GM21825 (cell line): ENCODE results near the gene SYVN1.
A peak's percentile ranks its signal among the peaks of the same experiment; 100 is the strongest.
"Not testable (repeated sequence)": the region's sequence is repeated elsewhere in the genome, so short reads cannot be mapped to it uniquely, and the experiment has no call there.

Source experiments
- ATAC-seq: cut with Tn5 transposase; IDR thresholded peaks from one replicate; pipeline ENCODE4 v1.9.1; 2021; ENCODE audit warnings: mild to moderate bottlenecking, moderate library complexity; ENCODE audit not compliant: unreplicated experiment

The SYVN1 gene

DNA sequence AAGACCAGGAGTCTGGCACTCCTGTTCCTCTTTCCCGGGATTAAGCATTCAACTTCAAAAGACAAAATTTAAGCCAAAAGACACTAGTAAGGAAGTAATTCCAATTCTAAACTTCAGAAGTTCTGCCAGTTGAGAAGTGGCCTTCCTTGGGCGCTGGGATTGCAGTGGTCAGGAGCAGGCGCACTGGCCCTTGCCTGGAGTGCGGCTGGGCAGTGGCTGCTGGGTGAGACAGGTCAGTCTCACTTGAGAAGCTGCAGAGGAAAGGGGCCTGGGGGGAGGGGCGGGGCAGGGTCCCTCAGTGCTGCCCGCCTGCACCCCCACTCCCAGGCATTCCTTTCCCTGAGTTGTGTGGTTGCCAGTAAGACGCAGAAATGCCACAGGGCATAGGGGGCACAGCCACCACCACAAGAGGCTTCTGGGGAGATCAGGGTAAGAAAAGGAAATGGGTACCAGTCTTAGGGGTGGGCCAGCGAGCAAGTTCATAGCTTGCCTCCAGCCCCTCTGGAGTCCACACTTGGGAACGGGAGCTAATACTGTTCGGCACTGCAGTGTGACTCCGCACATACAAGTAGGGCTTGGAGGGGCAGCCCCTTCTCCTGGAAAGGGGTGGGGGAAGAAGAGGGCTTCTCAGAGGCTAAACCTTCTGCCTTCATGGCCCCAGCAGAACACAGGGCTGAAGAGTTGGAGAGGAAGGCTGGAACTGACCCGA lies 6.7 kb downstream of the SYVN1 start:
- no peak for ATAC-seq

DNA sequence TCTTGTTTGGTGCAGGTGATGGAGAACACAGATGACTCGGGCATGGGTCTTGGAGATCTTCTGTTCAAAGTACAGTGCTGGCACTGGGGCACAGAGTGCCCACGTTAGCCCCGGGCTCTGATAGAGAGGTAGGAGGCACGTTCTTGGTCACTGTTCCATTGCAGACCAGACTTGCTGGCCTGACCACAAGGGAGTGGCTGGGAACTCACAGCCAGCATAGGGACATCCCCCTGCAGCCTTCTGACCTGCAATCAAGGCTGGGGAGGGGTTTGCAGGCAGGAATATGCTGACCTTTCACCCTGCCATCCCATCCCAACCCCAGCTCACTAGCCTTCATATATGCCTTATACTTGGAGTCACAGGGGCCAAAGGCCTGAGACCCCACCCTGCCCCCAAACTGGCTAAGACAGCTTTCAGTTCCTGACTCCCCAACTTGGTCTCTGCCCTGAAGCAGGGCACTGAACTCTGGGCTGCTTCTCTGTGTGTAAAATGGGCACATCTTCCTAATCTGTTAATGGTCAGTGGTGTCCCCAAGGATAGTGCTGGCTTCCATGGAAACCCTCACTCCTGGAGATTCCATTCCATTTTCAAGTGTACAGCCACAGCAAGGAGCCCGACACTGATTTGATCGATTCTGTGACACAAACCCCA lies 7.6 kb downstream of the SYVN1 start:
- no peak for ATAC-seq

DNA sequence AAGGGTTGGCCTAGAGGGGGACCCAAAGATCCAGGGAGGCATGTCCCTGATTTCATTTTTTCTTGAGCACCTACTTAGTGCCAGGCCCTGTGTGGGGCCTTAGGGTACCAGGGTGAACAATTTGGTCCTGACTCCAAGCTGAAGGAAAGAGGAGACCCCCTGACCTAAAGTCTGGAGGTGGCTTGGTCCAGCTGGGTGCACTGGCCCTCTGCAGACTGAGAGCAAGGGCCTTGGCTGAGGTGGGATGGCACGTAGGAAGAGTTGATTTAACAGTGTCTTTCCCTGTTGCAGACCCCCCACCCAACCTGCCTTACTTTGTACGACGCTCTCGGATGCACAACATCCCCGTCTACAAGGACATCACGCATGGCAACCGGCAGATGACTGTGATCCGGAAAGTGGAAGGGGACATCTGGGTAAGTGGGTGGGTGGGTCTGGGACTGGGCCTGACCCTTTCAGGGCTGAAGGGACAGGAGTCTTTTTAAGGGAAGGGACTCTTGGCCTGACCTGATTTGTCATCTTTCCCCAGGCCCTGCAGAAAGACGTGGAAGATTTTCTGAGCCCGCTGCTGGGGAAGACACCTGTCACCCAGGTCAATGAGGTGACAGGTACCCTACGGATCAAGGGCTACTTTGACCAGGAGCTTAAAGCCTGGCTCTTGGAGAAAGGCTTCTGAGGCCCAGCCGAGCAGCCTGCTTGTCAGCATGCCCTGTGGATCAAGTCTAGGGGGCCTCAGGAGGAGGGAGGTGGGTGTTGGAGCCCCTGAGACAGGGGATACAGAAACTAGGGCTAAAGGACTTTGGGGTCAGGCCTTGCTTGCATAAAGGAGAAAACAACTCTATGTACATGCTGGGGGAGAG lies 8.9 kb downstream of the SYVN1 start:
- ATAC-seq: no peak

DNA sequence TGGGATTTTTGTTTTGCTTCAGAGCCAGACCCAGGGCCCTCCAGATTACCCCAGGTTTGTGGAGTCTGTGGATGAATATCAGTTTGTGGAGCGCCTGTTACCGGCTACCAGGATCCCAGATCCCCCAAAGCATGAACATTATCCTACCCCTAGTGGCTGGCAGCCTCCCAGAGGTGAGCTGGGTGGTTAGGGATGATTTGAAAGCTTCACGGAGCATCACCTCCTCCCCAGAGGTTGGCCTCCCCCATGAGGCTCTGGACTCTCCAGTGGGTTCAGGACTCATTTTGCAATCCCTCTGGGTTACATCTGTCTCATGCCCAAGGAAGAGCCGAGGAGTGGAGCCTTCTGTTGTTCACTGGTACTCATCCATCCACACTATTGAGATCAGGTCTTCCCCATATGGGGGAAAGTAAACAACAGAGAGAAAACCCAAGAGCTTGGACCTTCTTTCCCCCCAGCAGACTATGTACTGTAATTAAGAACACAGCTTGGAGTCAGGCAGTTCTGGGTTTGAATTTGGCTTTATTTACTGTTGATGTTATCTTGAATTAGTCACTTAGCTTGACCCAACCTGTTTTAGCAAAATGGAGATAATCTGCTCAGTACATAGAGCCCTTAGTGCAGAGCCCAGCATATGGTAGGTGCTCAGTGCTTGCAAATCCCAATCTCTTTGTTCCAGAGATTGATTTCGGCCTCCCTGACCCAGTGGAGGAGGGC lies 9.7 kb downstream of the SYVN1 start:
- ATAC-seq: no peak

DNA sequence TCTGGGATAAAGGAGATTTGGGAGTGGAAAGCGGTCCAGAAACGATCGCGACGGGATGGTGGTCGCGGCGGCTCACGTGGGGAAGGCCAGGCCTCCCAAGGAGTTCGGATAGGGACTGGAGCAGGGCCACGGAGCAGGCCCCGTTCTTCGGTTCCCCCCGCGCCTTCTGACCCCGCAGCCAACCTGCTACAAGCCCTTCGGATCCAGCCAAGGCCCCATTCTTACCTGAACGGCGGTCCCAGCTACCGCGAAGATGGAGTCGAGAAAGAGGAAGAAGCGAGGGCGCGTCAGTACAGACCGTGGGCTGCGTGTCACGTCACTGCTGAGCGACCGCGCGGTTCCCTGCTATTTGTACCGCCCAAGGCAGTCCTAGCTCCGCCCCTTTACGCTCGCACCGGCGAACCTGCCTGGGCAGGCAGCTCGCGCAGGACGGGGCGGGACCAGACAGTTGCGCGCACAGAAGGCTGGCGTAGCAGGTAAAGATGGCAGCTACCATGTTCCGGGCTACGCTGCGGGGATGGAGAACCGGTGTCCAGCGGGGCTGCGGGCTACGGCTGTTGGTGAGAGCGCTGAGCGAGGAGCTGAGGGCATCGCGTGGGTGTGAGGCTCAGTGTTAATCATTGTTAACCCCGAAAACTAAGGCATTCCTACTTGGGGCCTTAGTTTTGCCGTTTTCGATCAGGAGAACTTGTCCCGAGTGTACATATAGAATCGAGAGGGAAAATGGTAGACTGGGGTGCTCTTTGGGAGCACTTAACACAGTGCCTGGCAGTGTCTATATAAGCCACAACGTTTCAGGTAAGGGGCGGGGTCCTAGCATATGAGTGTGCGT lies 12.2 kb downstream of the SYVN1 start, which contains the start of the genes FAU and MRPL49:
Gene FAU, minus strand, starts transcription at position 270 of the 832 bp plus-strand sequence. CDS start 321 bp downstream, outside the sequence.
Gene MRPL49, plus strand, starts transcription at position 457 of the 832 bp plus-strand sequence. Its CDS starts 26 bp downstream, at position 483.
- peak; percentile 63 for ATAC-seq

DNA sequence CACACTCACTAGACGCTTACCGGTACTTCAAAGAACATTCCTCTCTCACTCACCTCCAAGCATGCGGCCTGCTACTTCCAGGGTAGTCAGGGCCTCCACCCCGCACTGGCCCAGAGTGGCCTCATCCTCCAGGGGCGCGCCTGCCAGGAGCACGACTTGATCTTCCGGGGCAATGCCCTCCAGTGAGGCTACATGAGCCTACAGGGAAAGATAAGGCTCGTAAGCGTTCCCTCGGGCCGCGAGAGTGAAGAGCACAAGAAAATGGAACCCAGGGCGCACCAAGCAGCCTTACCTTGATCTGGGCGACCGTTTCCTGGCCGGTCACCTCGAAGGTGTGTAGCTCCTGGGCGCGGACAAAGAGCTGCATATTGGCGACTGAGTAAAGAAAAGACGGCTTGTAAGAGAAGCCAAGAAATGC lies 12.9 kb downstream of the SYVN1 start:
- ATAC-seq: no peak

DNA sequence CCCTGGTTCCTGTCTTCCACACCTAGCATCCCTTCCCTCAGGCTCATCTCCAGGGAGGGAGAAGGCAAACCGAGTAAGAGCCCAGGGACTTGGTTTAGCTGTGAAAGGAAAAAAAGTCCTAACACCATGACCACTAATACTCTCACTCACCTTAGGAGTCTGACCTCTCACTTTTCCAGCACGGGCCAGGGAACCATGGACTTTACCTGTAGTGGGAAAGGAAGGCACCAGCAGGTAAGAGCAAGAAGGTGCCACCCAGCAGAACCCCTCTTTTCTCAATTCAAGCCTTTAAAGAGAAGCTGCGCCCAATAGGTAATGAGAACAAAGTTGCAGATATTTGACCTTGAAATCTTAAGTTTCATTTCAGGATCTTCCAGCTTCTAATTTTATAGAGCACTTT lies 13.5 kb downstream of the SYVN1 start:
- no peak for ATAC-seq

DNA sequence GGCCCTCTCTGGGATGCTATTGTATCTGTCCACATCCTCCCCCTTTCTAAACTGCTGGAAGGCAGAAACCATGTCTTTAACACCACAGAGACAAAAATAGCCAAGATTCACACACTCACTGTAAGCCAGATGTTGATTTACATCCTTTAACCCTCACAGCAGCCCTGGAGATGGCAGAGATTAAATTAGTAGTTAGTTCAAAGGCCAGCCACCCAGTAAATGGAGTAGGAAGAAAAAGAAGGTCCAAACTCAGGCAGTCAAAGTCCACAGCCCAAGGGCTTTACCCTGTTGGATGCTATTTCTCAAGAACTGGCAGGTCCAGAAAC lies 14.7 kb downstream of the SYVN1 start:
- ATAC-seq: no peak

DNA sequence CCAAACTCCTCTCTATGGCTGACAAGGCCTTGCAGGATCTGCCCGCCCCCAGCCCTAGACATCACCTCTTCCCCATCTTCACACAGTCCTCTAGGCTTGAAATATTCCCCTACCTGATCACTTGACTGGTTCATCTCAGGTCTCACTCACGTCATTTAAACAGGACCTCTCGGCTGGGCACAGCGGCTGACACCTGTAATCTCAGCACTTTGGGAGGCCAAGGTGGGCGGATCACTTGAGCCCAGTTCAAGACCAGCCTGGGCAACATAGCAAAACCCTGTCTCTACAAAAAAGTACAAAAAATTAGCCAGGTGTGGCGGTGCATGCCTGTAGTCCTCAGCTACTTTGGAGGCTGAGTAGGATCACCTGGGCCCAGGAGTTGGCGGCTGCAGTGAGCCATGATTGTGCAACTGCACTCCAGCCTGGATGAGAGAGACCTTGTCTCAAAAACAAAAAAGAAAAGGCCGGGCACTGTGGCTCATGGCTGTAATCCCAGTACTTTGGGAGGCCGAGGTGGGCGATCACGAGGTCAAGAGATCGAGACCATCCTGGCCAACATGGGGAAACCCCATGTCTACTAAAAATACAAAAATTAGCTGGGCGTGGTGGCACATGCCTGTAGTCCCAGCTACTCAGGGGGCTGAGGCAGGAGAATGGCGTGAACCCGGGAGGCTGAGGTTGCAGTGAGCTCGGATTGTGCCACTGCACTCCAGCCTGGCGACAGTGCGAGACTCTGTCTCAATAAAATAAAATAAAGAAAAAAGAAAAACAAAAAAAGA lies 15.2 kb downstream of the SYVN1 start:
- ATAC-seq: not testable (repeated sequence)

DNA sequence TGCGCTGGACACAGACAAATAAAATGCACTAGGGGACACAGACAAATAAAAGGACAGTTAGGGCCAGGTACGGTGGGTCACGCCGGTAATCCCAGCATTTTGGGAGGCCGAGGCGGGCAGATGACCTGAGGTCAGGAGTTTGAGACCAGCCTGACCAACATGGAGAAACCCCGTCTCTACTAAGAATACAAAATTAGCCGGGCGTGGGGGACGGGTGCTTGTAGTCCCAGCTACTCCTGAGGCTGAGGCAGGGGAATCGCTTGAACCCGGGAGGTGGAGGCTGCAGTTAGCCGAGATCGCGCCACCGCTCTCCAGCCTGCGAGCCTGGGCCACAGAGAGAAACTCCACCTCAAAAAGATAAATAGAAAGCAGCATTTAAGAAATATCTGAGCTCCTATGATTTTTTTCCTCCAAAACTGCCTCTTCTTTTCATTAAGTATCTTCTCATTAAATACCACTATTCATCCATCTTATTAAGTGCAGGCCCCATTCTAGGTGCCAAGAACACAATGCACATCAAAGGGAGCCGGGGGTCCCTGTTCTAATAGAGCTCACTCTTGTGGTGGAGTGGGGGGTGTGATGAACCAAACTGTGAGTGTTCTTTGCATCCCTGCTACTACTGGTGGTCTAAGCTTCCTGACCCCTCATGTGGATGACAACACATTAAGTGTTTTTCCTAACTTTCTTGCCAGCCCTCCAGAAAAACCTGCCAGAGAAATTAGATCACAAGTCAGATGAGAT lies 16.1 kb downstream of the SYVN1 start:
- ATAC-seq: no peak

DNA sequence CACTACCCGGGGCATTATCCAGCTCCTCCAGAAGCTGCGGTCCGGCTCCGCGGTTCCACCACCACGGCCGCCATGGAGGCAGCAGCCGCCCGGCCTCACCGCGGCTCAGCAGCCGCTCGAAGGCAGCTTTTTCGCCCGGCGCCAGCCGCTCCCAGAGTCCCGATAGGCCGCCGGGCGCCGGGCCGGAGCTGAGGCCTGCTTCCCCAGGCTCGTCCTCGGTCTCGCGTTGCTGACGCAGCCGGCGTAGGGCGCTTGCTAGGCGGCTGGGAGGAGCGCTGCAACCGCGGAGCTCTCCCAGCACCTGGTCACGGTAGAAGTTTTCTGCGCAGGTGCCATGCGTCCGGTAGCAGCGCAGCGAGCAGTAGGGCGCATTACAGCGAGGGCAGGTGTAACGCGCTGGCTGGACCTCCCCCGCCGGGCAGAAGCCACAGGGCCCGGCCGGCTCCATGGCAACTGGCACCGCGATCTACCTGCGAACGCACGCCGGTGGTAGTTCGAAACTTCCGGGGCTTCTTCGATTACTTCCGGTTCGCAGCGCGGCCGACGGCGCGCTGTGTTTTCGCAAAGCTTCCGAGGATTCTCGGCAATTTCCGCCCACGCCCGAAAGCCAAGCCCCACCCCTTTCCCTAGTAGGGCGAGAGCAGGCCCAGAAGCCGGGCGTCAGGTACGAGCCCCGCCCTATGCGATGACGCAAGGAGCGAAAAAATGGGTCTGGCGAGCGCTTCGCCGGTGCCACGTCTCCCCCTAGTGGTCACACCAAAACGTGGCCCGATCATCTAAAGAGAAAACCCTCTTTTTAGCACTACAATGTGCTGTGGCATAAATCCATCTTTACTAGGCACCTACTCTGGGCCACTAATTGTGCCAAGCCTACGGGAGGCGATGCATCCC lies 16.9 kb downstream of the SYVN1 start, which contains the start of gene ZNHIT2:
Gene ZNHIT2, minus strand, starts transcription at position 496 of the 891 bp plus-strand sequence. Its CDS starts 48 bp downstream, at position 448.
- peak; percentile 49 for ATAC-seq

DNA sequence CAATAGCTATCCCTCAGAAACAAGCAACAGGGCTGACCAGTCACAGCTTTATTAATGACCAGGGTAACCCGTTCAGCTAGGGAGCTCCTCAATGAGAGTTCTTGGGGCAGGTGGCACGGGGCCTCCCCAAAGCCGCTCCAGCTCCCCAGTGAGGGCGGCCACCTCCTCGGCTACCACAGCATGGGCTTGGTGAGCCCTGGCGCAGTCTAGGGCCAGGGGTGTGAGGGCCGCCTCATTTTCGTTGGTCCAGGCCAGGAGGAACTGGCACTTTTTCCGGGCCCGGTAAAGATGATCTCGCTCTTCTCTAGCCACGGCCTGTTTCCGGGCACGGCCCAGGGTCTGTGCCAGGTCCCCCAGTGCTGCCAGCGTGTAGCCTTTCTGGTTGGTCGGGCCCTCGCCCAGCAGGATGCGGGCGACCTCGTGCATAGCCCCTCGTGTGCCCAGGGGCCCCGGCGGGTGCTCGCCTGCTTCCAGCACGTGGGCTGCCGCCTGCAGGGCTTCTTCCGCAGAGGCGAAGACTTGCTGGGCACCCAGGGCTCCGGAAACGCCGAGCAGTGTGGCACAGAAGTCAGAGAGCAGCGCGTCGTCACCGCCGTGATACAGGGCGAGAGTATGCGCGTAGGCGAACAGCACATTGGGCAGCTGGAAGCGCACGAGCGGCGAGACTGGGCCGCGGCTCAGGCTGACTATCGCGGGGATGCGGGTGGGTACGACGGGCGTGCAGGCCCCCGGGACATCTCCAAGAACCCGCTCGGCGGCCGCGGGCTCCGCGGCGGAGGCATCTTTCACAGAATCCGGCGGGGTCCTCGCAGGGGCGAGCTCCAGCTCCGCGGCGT lies 17.7 kb downstream of the SYVN1 start:
- no peak for ATAC-seq

DNA sequence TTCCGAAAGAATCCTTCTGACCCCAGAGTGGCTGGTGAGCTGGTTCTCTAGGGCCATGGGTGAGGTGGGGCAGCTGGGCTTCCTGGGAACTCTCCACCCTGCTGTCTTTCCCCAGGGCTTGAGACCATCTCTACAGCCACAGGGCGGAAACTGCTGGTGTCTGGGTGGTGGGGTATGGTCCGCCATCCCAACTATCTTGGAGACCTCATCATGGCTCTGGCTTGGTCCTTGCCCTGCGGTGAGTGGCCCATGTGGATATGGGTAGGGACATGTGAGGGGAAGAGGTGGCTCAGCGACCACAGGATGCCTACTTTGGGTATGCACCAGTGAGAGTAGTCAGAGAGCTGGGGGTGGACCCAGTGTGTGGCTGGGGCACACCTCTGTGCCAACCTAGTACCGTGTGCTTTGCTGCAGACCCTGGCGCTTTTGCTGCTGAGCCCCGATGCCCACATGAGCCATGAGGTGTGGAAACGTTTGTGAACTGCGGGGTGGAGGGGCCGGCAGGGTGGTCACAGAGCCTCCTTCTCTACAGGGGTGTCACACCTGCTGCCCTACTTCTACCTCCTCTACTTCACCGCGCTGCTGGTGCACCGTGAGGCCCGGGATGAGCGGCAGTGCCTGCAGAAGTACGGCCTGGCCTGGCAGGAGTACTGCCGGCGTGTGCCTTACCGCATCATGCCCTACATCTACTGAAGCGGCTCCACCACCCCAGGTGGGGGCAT lies 18.8 kb downstream of the SYVN1 start:
- ATAC-seq: no peak

DNA sequence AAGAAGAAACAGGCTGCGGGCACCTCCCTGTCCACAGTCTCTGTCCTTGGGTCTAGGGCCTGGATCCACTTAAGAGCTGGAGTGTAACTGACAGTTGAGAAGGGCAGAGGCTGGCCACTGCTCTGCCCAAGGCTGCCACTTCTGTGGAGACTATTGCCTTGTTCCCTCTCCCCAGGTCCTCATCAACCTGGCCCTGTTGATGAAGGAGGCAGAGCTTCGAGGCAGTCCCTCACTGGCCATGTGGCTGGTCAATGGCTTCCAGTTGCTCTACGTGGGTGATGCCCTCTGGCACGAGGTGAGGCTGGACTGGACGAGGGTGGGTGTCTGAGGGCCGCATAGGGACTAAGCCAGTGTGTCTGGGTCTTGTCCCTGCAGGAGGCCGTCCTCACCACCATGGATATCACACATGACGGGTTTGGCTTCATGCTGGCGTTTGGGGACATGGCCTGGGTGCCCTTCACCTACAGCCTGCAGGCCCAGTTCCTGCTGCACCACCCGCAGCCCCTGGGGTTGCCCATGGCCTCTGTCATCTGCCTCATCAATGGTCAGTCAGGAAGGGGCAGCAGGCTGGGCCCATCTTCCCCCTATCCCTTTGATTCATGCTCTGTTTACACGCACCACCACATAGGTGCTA lies 19.7 kb downstream of the SYVN1 start:
- ATAC-seq: no peak

DNA sequence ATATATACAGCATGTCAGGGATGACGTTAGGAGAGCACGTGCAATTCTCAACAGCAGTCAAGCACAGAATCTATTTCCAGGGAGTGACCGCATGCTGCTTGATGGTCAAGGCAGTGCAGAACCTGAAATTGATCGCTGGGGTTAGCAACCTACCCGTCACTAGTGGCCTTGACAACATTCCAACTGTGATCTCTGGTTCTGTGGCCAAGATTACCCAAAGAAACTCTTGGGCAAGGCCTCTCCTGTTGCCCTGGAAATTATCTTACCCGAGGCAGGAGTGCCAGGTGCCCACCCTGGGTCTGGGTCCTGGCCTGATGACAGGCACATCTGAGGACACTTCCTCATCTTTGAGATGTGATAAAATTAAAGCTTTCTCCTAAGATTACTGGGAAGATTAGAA lies 20.5 kb downstream of the SYVN1 start:
- no peak for ATAC-seq
